DOHH2 (cell line): ENCODE measurements around the gene HIVEP3.

Experiments
- H3F3A ChIP-seq: fragments of 200-600 bp; sonication (generic), shearing (Covaris generic); 2 replicates; pipeline ENCODE4 v1.6.0; 2016; ENCODE audit warnings: antibody characterized with exemption, mild to moderate bottlenecking; ENCODE audit not compliant: control insufficient read depth, insufficient read depth
- H3K27ac ChIP-seq: fragments of 200-600 bp; sonication (generic); 2 replicates; pipeline ENCODE4 v1.5.1; 2014; ENCODE audit warnings: low read depth, mild to moderate bottlenecking, low read length, moderate library complexity
- H3K27me3 ChIP-seq: fragments of 200-600 bp; sonication (generic); 2 replicates; pipeline ENCODE4 v1.6.1; 2014; ENCODE audit warnings: mild to moderate bottlenecking, low read length, mixed read lengths; ENCODE audit not compliant: control insufficient read depth
- H3K36me3 ChIP-seq: fragments of 200-600 bp; sonication (generic); 2 replicates; pipeline ENCODE4 v1.6.1; 2014; ENCODE audit warnings: mild to moderate bottlenecking, low read length, moderate library complexity, mixed read lengths; ENCODE audit not compliant: control insufficient read depth
- H3K4me1 ChIP-seq: fragments of 200-600 bp; sonication (generic); 2 replicates; pipeline ENCODE4 v1.6.1; 2014; ENCODE audit warnings: mild to moderate bottlenecking, low read length, mixed read lengths; ENCODE audit not compliant: control insufficient read depth
- H3K4me2 ChIP-seq: fragments of 200-600 bp; sonication (generic); 2 replicates; pipeline ENCODE4 v1.6.0; 2014; ENCODE audit warnings: mild to moderate bottlenecking, low read length, moderate library complexity
- H3K4me3 ChIP-seq: fragments of 200-600 bp; sonication (generic); 2 replicates; pipeline ENCODE4 v1.5.1; 2014; ENCODE audit warnings: mild to moderate bottlenecking, low read length, mixed read lengths
- H3K79me2 ChIP-seq: fragments of 200-600 bp; sonication (generic); 2 replicates; pipeline ENCODE4 v1.6.1; 2014; ENCODE audit warnings: mild to moderate bottlenecking, low read length, mixed read lengths; ENCODE audit not compliant: control insufficient read depth
- H3K9me2 ChIP-seq: fragments of 200-600 bp; sonication (generic); replicated peaks from 2 replicates; pipeline ENCODE4 v1.6.1; 2014; ENCODE audit warnings: mild to moderate bottlenecking, low read length, mixed read lengths; ENCODE audit not compliant: control insufficient read depth
- H3K9me3 ChIP-seq: fragments of 200-600 bp; sonication (generic); 2 replicates; pipeline ENCODE4 v1.6.1; 2014; ENCODE audit warnings: antibody characterized with exemption, low read length, mixed read lengths; ENCODE audit not compliant: control insufficient read depth, insufficient read depth
- H4K20me1 ChIP-seq: fragments of 200-600 bp; sonication (generic); 2 replicates; pipeline ENCODE4 v1.6.0; 2014; ENCODE audit warnings: low read depth, mild to moderate bottlenecking, antibody characterized with exemption, low read length, moderate library complexity; ENCODE audit not compliant: control insufficient read depth, insufficient read depth
- CTCF ChIP-seq: fragments of 200-600 bp; sonication (generic); IDR thresholded peaks from one replicate; pipeline ENCODE4 v1.5.1; 2014; ENCODE audit warnings: antibody characterized with exemption, mild to moderate bottlenecking, low read depth, low read length; ENCODE audit not compliant: poor library complexity, severe bottlenecking
- EZH2phosphoT487 ChIP-seq: fragments of 200-600 bp; sonication (generic); IDR thresholded peaks from 2 replicates; pipeline ENCODE4 v1.6.1; 2017; ENCODE audit warnings: borderline replicate concordance, mild to moderate bottlenecking, antibody characterized with exemption, low read length, moderate library complexity, mixed read lengths

HIVEP3 gene

GRCh38 chr1:41958015-41958673 is 39.4 kb upstream of the HIVEP3 start:
- Histone ChIP-seq H3K27me3 (0 out of 2 replicates have a peak, but pooled peaks cover 3% of the 10 kb centered on the region), H3K4me1 (no peaks in the 10 kb centered on the region), H3K9me3 (no peaks in the 10 kb centered on the region), H3K79me2 (no peaks in the 10 kb centered on the region), H3K27ac (no peak overlapping the region), H3K36me3 (no peaks in the 10 kb centered on the region), H3F3A (no peaks in the 10 kb centered on the region), H3K4me2 (no peak overlapping the region), H4K20me1 (no peaks in the 10 kb centered on the region), H3K9me2 (no peaks in the 10 kb centered on the region), H3K4me3 (no peak overlapping the region)
- TF ChIP-seq CTCF: no peak
- TF ChIP-seq EZH2phosphoT487: no peak

- Histone ChIP-seq H3F3A (no peaks in the 10 kb centered on the region), H3K27ac (no peak overlapping the region), H3K4me3 (no peak overlapping the region), H3K9me2 (no peaks in the 10 kb centered on the region), H4K20me1 (no peaks in the 10 kb centered on the region), H3K9me3 (no peaks in the 10 kb centered on the region), H3K4me2 (no peak overlapping the region), H3K27me3 (0 out of 2 replicates have a peak, but pooled peaks cover 3% of the 10 kb centered on the region), H3K36me3 (no peaks in the 10 kb centered on the region), H3K79me2 (no peaks in the 10 kb centered on the region), H3K4me1 (no peaks in the 10 kb centered on the region)
- TF ChIP-seq EZH2phosphoT487 (no peak), CTCF (no peak)
Measured at GRCh38 chr1:41957568-41957967, 38.8 kb upstream of the HIVEP3 start.

GRCh38 chr1:41955461-41956159 is 36.9 kb upstream of the HIVEP3 start:
- TF ChIP-seq EZH2phosphoT487: no peak
- Histone ChIP-seq H3K4me3 (no peak overlapping the region), H3K27ac (no peak overlapping the region), H3F3A (no peaks in the 10 kb centered on the region), H4K20me1 (no peaks in the 10 kb centered on the region), H3K9me2 (no peaks in the 10 kb centered on the region), H3K4me1 (no peaks in the 10 kb centered on the region), H3K27me3 (0 out of 2 replicates have a peak, but pooled peaks cover 3% of the 10 kb centered on the region), H3K79me2 (no peaks in the 10 kb centered on the region), H3K9me3 (no peaks in the 10 kb centered on the region), H3K36me3 (no peaks in the 10 kb centered on the region), H3K4me2 (no peak overlapping the region)

GRCh38 chr1:41954533-41954944 is 35.8 kb upstream of the HIVEP3 start:
- H3F3A ChIP-seq: no peaks in the 10 kb centered on the region
- H3K4me1 ChIP-seq: no peaks in the 10 kb centered on the region
- TF ChIP-seq CTCF (no peak), EZH2phosphoT487 (no peak)
- 0 out of 2 replicates have a peak, but pooled peaks cover 3% of the 10 kb centered on the region for H3K27me3 ChIP-seq
- no peaks in the 10 kb centered on the region for H3K9me2 ChIP-seq
- no peaks in the 10 kb centered on the region for H4K20me1 ChIP-seq
- H3K9me3 ChIP-seq: no peaks in the 10 kb centered on the region
- H3K27ac ChIP-seq: no peak overlapping the region
- no peak overlapping the region for H3K4me3 ChIP-seq
- no peaks in the 10 kb centered on the region for H3K79me2 ChIP-seq
- H3K36me3 ChIP-seq: no peaks in the 10 kb centered on the region
- no peak overlapping the region for H3K4me2 ChIP-seq
